Endothelial cell (in vitro differentiated cells): ENCODE data around the gene REPS2. TPM values are rescaled to one million over a fixed set of nuclear protein-coding genes. Genes with fewer than 3 reads are reported as not detected.

Experiments used
- DNase-seq: peaks from one replicate; pipeline ENCODE4 v3.0.0; 2021; ENCODE audit warnings: low spot score
- H3K27ac Mint-ChIP-seq: one replicate; pipeline ENCODE4 v1.8.0; 2021; ENCODE audit warnings: mixed read lengths, inconsistent platforms; ENCODE audit not compliant: unreplicated experiment
- H3K27me3 Mint-ChIP-seq: one replicate; pipeline ENCODE4 v1.8.0; 2021; ENCODE audit warnings: mild to moderate bottlenecking, moderate library complexity, mixed read lengths, inconsistent platforms; ENCODE audit not compliant: unreplicated experiment
- H3K36me3 Mint-ChIP-seq: one replicate; pipeline ENCODE4 v1.8.0; 2021; ENCODE audit warnings: mild to moderate bottlenecking, low read depth, mixed read lengths, inconsistent platforms; ENCODE audit not compliant: unreplicated experiment
- H3K4me1 Mint-ChIP-seq: one replicate; pipeline ENCODE4 v1.8.0; 2021; ENCODE audit warnings: mild to moderate bottlenecking, mixed read lengths, inconsistent platforms; ENCODE audit not compliant: unreplicated experiment
- H3K4me3 Mint-ChIP-seq: one replicate; pipeline ENCODE4 v1.8.0; 2021; ENCODE audit warnings: mild to moderate bottlenecking, mixed read lengths, inconsistent platforms; ENCODE audit not compliant: unreplicated experiment
- H3K9me3 Mint-ChIP-seq: one replicate; pipeline ENCODE4 v1.8.0; 2021; ENCODE audit warnings: mixed read lengths, inconsistent platforms; ENCODE audit not compliant: unreplicated experiment
- CTCF ChIP-seq: fragments of 200-600 bp; sonication (generic); IDR thresholded peaks from one replicate; pipeline ENCODE4 v1.5.0; 2021; ENCODE audit warnings: antibody characterized with exemption; ENCODE audit not compliant: unreplicated experiment
- total RNA-seq: library from RNA; stranded (reverse); fragmentation: NEBNext Ultra II Directional; extraction: Animal tissue kit (Norgen Biotek cat#: 25700); gene quantifications from one replicate; pipeline ENCODE4 v1.2.1, GENCODE V29; 2021; ENCODE audit not compliant: unreplicated experiment

The REPS2 gene
- total RNA-seq, 1 donor from 2014 or later: 10.6 TPM

- DNase-seq: no peak
- Mint-ChIP-seq H3K27me3 (no peaks in the 10 kb centered on the region), H3K36me3 (no peaks in the 10 kb centered on the region), H3K4me3 (no peak overlapping the region), H3K9me3 (no peaks in the 10 kb centered on the region), H3K27ac (no peak overlapping the region), H3K4me1 (no peaks in the 10 kb centered on the region)
- no peak for TF ChIP-seq CTCF
Observed at GRCh38 chrX:16923157-16923556, 23.3 kb upstream of the REPS2 start.

- Mint-ChIP-seq H3K27ac (no peak overlapping the region), H3K27me3 (no peaks in the 10 kb centered on the region), H3K9me3 (no peaks in the 10 kb centered on the region), H3K4me3 (no peak overlapping the region), H3K4me1 (no peaks in the 10 kb centered on the region), H3K36me3 (no peaks in the 10 kb centered on the region)
- TF ChIP-seq CTCF: no peak
- DNase-seq: no peak
Observed at GRCh38 chrX:16924631-16925480, 21.6 kb upstream of the REPS2 start.

- H3K27me3 Mint-ChIP-seq: no peaks in the 10 kb centered on the region
- no peak for DNase-seq
- TF ChIP-seq CTCF: no peak
- no peaks in the 10 kb centered on the region for H3K36me3 Mint-ChIP-seq
- no peak overlapping the region for H3K4me3 Mint-ChIP-seq
- no peak overlapping the region for H3K27ac Mint-ChIP-seq
- no peaks in the 10 kb centered on the region for H3K9me3 Mint-ChIP-seq
- H3K4me1 Mint-ChIP-seq: no peaks in the 10 kb centered on the region
Observed at GRCh38 chrX:16930392-16930791, 16.1 kb upstream of the REPS2 start.

- Mint-ChIP-seq H3K27me3 (peaks cover under 1% of the 10 kb centered on the region), H3K4me3 (no peak overlapping the region), H3K9me3 (no peaks in the 10 kb centered on the region), H3K36me3 (no peaks in the 10 kb centered on the region), H3K4me1 (no peaks in the 10 kb centered on the region), H3K27ac (no peak overlapping the region)
- TF ChIP-seq CTCF: no peak
- no peak for DNase-seq
Observed at GRCh38 chrX:16931371-16931770, 15.1 kb upstream of the REPS2 start.

- Mint-ChIP-seq H3K4me1 (no peaks in the 10 kb centered on the region), H3K4me3 (no peak overlapping the region), H3K36me3 (no peaks in the 10 kb centered on the region), H3K27ac (no peak overlapping the region), H3K9me3 (no peaks in the 10 kb centered on the region), H3K27me3 (peaks cover 1% of the 10 kb centered on the region)
- no peak for TF ChIP-seq CTCF
- no peak for DNase-seq
Observed at GRCh38 chrX:16931855-16932575, 14.4 kb upstream of the REPS2 start.
